Heart right ventricle (tissue), 16 donors: Measurements from ENCODE around the gene DND1. TPM values are rescaled to one million over a fixed set of nuclear protein-coding genes. Genes with fewer than 3 reads are reported as not detected.
"Not testable (repeated sequence)": the region's sequence is repeated elsewhere in the genome, so short reads cannot be mapped to it uniquely, and the experiment has no call there.

ENCODE experiments used
- ATAC-seq, 8 donors: fragments of 200-7000 bp; cut with Tn5 transposase; one replicate each; pipeline ENCODE4 v1.9.1; 2020; ENCODE audit warnings: mild to moderate bottlenecking in 8 of 8, moderate library complexity in 8 of 8, moderate number of reproducible peaks in 1 of 8
- DNase-seq, 2 donors: peaks; one replicate each; pipeline ENCODE4 v3.0.0-alpha.2; 2020
- H3K27ac ChIP-seq, 10 donors: fragments of 200-600 bp; sonication (generic) in 2 of 10; one replicate each; pipeline versions ENCODE4 v1.5.0 to v1.8.0; 2020 to 2022; ENCODE audit warnings: mild to moderate bottlenecking in 3 of 10
- H3K27me3 ChIP-seq, 7 donors: fragments of 200-600 bp; one replicate each; pipeline ENCODE4 v1.8.0; 2021 to 2022; ENCODE audit warnings: mild to moderate bottlenecking in 2 of 7
- H3K36me3 ChIP-seq, 9 donors: fragments of 200-600 bp; sonication (generic) in 1 of 9; one replicate each; pipeline versions ENCODE4 v1.5.0 to v1.8.0; 2020 to 2022; ENCODE audit warnings: mild to moderate bottlenecking in 2 of 9
- H3K4me1 ChIP-seq, 9 donors: fragments of 200-600 bp; sonication (generic) in 1 of 9; one replicate each; pipeline versions ENCODE4 v1.5.0 to v1.8.0; 2020 to 2022; ENCODE audit warnings: mild to moderate bottlenecking in 4 of 9
- H3K4me3 ChIP-seq, 10 donors: fragments of 200-600 bp; sonication (generic) in 2 of 10; one replicate each; pipeline versions ENCODE4 v1.5.0 to v1.8.0; 2020 to 2022; ENCODE audit warnings: mild to moderate bottlenecking in 7 of 10, moderate library complexity in 2 of 10
- H3K9me3 ChIP-seq, 11 donors: fragments of 200-600 bp in 10 of 11; sonication (generic) in 2 of 11; one replicate each; pipeline versions ENCODE4 v1.5.0 to v1.8.0; 2013 to 2022; ENCODE audit warnings: mild to moderate bottlenecking in 2 of 11, control low read depth in 1 of 11, moderate library complexity in 1 of 11
- WGBS, 2 donors: extraction: QIAGEN DNeasy Blood & Tissue Kit; methylation state at CpG; one replicate each; pipeline ENCODE4 v1.1.7; 2013; ENCODE audit warnings: inconsistent platforms in 1 of 2; 5-methylcytosine and 5-hydroxymethylcytosine counted together
- intact Hi-C, 10 donors: fragments of 100-400 bp; cut with DNase I; formaldehyde crosslinking; loops; one replicate each; pipeline versions ENCODE4 v1.11.1 to v1.14.2; 2022
- long read RNA-seq, 3 donors: library from polyadenylated mRNA; unstranded; transcript quantifications; one replicate each; pipeline ENCODE4 v2.0.0, GENCODE V29; 2020 to 2021
- polyA plus RNA-seq, 2 donors: library from polyadenylated mRNA; stranded (reverse); fragments of 200-250 nt; gene quantifications; one replicate each; pipeline ENCODE4 v1.2.3, GENCODE V29; 2013
- total RNA-seq, 10 donors: library from RNA; stranded (reverse); fragmentation: NEBNext Ultra II Directional in 3 of 10; extraction: Animal tissue kit (Norgen Biotek cat#: 25700) in 3 of 10; gene quantifications; one replicate each; pipeline versions ENCODE4 v1.2.1 to v1.2.4, GENCODE V29; 2021 to 2023
- TF ChIP-seq, protein P1 (sequence below), 9 donors: fragments of 200-600 bp; sonication (generic) in 2 of 9; IDR thresholded peaks; one replicate each; pipeline versions ENCODE4 v1.5.0 to v1.8.0; 2021 to 2022; ENCODE audit warnings: antibody characterized with exemption in 9 of 9, mild to moderate bottlenecking in 5 of 9, moderate library complexity in 1 of 9
- donor health status: Arrhythmogenic right ventricular cardiomyopathy.
- donor health status: ischemic (EF 13 %, LVEDD 7.1; RV severe dilation, severe dysfunction).
- donor health status: healthy with polysubstance abuse.
- donor health status: DM: no; HTN: yes; CAD: no.
- donor health status: DM: no; HTN: no; CAD: no.
- donor health status: ischemic (EF 25% LVEDD 6.9; RV normal size, moderate dysfunction).
- donor health status: ischemic (EF 25% LVEDD 5.7; RV mildly dilated, moderate dysfunction).
- donor health status: healthy.
- donor health status: DM: yes; HTN: yes; CAD: no.
- donor health status: Ischemic cardiomyopathy.
- donor health status: ischemic (EF 35%, LVEDD 5.7; RV mildly dilated, moderate dysfunction).
- donor health status: nonischemic (EF 11% LVEDD 7.7; RV severe dilation, severe dysfunction).
- donor health status: DM: yes; HTN: yes; CAD: no.
- donor health status: PGD.
- donor health status: ischemic (EF 29% LVEDD 5.4; RV normal size, mild dysfunction).
- donor health status: nonischemic (EF 23%, LVEDD 6.1; RV moderate dilation, normal function).

DND1 gene
- total RNA-seq (under 1 TPM in 9 of 10 donors, not detected in 1; 0.17 to 0.60 (median 0.30) TPM), polyA plus RNA-seq (1 to 10 TPM in 1 of 2 donors, under 1 TPM in 1; 0.81 to 2.0 TPM)
- long read RNA-seq, donor 1, partial matches to known transcripts, result 0 of 4 reads
- long read RNA-seq, donor 1, other reads (novel, unspliced or antisense), result 4 of 4 reads
- long read RNA-seq, donor 2, partial matches to known transcripts, result 2 of 7 reads
- long read RNA-seq, donor 2, other reads (novel, unspliced or antisense), result 5 of 7 reads
- long read RNA-seq, donor 3, partial matches to known transcripts, result 1 of 9 reads
- long read RNA-seq, donor 3, other reads (novel, unspliced or antisense), result 8 of 9 reads

DNA sequence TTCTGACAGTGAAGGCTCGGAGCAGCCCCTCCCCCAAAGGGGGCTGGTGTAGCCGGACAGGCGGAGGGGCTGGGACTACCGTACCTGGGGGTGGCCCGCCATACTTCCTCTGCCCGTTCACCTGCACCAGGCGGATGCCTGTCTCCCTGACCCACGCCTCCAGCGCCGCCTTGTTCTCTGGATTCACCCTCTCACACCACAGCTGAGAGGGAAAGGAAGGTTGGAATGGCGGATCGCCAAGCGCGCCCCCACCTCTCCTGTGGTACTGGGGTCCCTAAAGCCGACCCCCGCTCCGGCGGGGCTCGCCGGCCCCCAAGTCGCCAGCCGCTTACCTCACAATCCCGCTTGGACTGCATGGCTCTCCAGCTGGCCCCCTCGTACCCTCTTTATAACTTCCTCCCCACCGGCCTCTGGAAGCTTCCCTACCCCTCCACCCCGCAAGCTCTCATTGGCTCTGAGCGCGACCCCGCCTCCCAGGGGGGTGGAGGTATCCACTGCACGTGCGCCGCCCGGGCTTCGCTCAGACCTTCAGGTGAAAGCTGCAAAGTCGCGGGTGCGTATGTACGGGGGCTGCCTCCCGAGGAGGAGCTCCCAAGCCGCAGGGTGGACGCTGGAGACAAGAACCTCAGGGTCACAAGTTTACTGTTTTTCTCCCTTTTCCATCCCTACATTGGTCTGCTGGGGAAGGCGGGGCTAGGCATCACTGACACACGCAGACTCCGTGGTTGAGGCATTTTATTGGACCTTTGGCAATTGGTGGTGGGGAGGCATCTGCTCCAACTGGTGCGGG is at the start of gene DND1:
DND1 (minus strand) TSS at position 390 of the 790 bp plus-strand sequence; CDS start at position 356, 34 bp downstream.
- Histone ChIP-seq H3K4me3 (peak within 1 kb of the TSS in 3 of 10 donors; percentile 15 to 24 (median 20)), H3K27ac (no peak within 1 kb of the TSS), H3K9me3 (no peaks in the 10 kb centered on the region), H3K36me3 (peaks cover 0 to 98% (median 76%) of the 10 kb centered on the region in 9 donors), H3K27me3 (no peaks in the 10 kb centered on the region), H3K4me1 (no peaks in the 10 kb centered on the region)
- WGBS, 2 donors, result 88% methylated on average over 45 of the region's 45 CpGs
- ATAC-seq (peak in 5 of 8 donors; percentile 4 to 32 (median 14)), DNase-seq (peak in 1 of 2 donors; percentile 20)
- intact Hi-C loops, result no loop called here
- TF ChIP-seq, protein P1, sequence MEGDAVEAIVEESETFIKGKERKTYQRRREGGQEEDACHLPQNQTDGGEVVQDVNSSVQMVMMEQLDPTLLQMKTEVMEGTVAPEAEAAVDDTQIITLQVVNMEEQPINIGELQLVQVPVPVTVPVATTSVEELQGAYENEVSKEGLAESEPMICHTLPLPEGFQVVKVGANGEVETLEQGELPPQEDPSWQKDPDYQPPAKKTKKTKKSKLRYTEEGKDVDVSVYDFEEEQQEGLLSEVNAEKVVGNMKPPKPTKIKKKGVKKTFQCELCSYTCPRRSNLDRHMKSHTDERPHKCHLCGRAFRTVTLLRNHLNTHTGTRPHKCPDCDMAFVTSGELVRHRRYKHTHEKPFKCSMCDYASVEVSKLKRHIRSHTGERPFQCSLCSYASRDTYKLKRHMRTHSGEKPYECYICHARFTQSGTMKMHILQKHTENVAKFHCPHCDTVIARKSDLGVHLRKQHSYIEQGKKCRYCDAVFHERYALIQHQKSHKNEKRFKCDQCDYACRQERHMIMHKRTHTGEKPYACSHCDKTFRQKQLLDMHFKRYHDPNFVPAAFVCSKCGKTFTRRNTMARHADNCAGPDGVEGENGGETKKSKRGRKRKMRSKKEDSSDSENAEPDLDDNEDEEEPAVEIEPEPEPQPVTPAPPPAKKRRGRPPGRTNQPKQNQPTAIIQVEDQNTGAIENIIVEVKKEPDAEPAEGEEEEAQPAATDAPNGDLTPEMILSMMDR (IDR thresholded peaks at IDR 0.05), result no peak

DNA sequence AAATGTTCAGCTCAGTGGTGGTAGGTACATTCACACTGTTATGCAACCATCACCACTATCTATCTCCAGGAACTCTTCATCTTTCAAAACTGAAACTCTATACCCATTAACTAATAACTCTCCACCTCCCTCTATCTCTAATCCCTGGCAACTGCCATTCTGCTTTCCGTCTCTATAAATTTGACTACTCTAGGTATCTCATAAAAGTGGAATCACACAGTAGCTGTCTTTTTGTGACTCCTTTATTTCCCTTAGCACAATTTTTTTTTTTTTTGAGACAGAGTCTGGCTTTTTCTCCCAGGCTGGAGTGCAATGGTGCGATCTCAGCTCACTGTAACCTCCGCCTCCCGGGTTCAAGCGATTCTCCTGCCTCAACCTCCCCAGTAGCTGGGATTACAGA is 48.0 kb upstream of the DND1 start:
- ATAC-seq, H3K36me3 ChIP-seq, H3K4me1 ChIP-seq, H3K4me3 ChIP-seq, DNase-seq, H3K27ac ChIP-seq, H3K9me3 ChIP-seq: not testable (repeated sequence)
- peaks cover 0 to 34% (median 0%) of the 10 kb centered on the region in 7 donors for H3K27me3 ChIP-seq
- intact Hi-C loops, result loop anchor here in 3 of 10 donors (2.0 to 10.0 kb wide), 3 partner anchors 347 to 349 kb away; no protein-coding TSS in a partner anchor
- WGBS, 2 donors, result 79 to 80% methylated on average over 5 of the region's 5 CpGs

GRCh38 chr5:140720738-140721137 is 47.4 kb upstream of the DND1 start:
- not testable (repeated sequence) for H3K36me3 ChIP-seq, H3K4me3 ChIP-seq, H3K4me1 ChIP-seq, ATAC-seq, H3K9me3 ChIP-seq, H3K27ac ChIP-seq, DNase-seq
- whole genome bisulfite sequencing, 2 donors, result 58 to 67% methylated on average over 6 of the region's 6 CpGs
- H3K27me3 ChIP-seq, result peaks cover 0 to 32% (median 0%) of the 10 kb centered on the region in 7 donors
- intact Hi-C loops, result loop anchor here in 3 of 10 donors (2.0 to 10.0 kb wide), 3 partner anchors 346 to 348 kb away; no protein-coding TSS in a partner anchor

- no peaks in the 10 kb centered on the region for H3K36me3 ChIP-seq
- intact Hi-C loops, result loop anchor here in 3 of 10 donors (5.0 to 10.0 kb wide), 2 partner anchors 353 to 356 kb away; partner anchors contain the start of gene SLC4A9 (in 3 of the 3)
- TF ChIP-seq, protein P1 (IDR thresholded peaks at IDR 0.05), result no peak
- H3K27ac ChIP-seq, result peak overlapping the region in 1 of 10 donors; percentile 45
- peaks cover 0 to 16% (median 0%) of the 10 kb centered on the region in 7 donors for H3K27me3 ChIP-seq
- H3K9me3 ChIP-seq, result no peaks in the 10 kb centered on the region
- DNase-seq (no peak), ATAC-seq (no peak)
- H3K4me3 ChIP-seq, result peak overlapping the region in 3 of 10 donors; percentile 8 to 39 (median 12)
- 69 to 76% methylated on average over 7 of the region's 7 CpGs for WGBS, 2 donors
- H3K4me1 ChIP-seq, result peaks cover 0 to 7% (median 0%) of the 10 kb centered on the region in 9 donors
Measured at GRCh38 chr5:140718266-140718592, 44.9 kb upstream of the DND1 start.

- H3K27me3 ChIP-seq, H3K36me3 ChIP-seq, DNase-seq, H3K27ac ChIP-seq, H3K4me3 ChIP-seq, H3K9me3 ChIP-seq, ATAC-seq: not testable (repeated sequence)
- H3K4me1 ChIP-seq, result peaks cover 0 to 16% (median 3%) of the 10 kb centered on the region in 9 donors
- 89 to 94% methylated on average over 2 of the region's 2 CpGs for WGBS, 2 donors
- intact Hi-C loops, result loop anchor here in 3 of 10 donors (5.0 to 10.0 kb wide), 2 partner anchors 351 to 354 kb away; partner anchors contain the start of gene SLC4A9 (in 3 of the 3)
Measured at GRCh38 chr5:140716238-140716637, 42.9 kb upstream of the DND1 start.
